Ramos (cell line): ENCODE data around the gene WNT6.

Experiments
- in situ Hi-C: fragments of 300-500 bp; cut with MboI; formaldehyde crosslinking; loops from one replicate; pipeline ENCODE4 v1.14.3; 2022; ENCODE audit warnings: low sequenced_read_pairs; ENCODE audit not compliant: unreplicated experiment

The WNT6 gene

DNA sequence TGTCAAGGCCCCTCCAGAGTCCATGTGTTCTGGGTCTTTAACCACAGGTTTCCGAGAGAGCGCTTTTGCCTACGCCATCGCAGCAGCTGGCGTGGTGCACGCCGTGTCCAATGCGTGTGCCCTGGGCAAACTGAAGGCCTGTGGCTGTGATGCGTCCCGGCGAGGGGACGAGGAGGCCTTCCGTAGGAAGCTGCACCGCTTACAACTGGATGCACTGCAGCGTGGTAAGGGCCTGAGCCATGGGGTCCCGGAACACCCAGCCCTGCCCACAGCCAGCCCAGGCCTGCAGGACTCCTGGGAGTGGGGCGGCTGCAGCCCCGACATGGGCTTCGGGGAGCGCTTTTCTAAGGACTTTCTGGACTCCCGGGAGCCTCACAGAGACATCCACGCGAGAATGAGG lies 30.3 kb downstream of the WNT6 start:
- in situ Hi-C loops = no loop called here

DNA sequence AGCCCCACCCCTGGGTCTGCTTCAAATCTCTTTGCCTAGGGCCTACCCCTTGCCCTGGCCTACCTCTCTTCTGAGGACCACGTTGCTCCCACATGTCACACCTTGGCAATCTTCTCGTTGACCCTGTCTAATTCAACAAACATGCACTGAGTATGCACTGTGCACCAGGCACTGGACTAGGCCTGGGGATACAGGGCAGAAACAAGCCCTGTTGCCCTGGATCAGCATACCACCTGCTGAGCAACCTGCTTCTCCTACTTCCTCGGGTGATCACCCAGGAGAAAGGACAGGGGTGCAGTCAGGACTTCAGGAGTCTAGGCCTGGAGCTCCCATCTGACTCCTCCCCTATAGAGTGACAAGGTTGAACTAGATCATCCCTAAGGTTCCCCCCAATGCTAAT lies 30.8 kb downstream of the WNT6 start:
- in situ Hi-C loops = no loop called here

DNA sequence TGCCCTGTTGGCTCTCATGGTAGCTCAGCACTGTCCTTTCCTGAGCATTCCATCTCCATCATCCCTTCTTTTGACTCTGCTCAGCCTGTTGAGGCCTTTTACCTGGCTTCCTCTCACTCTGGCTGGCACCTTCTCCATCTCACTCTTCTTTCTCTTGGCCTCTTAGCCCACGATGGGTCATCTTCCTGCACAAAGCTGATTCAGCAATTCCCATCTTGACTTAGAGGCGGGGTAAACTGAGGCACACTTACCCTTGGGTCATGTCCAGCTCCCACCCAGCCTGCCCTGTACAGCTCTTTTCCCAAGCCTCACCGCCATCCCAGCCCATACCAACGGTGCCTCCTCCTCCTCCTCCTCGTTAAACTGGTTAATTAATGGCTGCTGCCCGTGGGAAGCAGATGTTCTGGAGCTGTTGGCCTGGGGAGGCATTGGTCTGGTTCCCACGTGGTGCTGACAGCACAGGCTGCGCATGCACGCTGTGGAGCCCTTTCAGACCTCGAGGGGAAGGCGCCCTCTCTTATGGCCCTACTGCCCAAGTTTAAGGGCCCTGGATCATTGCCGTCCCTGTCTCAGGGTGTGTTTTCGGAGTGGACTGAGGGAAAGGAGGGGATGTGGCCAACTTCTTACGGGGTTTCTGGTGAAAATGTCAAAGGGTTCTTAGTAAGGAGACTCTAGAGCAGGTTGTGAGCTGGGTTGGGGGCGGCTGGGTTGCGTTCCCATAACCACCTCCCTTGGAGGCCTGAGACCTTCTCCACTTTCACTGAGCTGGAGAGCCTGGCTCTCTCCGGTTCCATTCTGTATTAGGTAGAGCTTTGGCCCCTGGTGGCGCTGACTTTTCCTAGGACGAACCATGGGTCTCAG lies 31.9 kb downstream of the WNT6 start:
- in situ Hi-C loops = no loop called here

DNA sequence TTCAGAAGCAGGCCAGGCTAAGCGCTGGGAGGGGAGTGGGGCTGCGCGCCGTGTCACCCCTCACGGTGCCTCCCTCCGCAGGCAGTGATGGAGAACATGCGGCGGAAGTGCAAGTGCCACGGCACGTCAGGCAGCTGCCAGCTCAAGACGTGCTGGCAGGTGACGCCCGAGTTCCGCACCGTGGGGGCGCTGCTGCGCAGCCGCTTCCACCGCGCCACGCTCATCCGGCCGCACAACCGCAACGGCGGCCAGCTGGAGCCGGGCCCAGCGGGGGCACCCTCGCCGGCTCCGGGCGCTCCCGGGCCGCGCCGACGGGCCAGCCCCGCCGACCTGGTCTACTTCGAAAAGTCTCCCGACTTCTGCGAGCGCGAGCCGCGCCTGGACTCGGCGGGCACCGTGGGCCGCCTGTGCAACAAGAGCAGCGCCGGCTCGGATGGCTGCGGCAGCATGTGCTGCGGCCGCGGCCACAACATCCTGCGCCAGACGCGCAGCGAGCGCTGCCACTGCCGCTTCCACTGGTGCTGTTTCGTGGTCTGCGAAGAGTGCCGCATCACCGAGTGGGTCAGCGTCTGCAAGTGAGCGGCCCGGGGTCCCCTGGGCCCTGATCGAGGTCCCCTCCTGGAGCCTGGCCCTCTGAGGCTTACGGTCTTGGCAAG lies 33.2 kb downstream of the WNT6 start:
- in situ Hi-C loops = no loop called here

DNA sequence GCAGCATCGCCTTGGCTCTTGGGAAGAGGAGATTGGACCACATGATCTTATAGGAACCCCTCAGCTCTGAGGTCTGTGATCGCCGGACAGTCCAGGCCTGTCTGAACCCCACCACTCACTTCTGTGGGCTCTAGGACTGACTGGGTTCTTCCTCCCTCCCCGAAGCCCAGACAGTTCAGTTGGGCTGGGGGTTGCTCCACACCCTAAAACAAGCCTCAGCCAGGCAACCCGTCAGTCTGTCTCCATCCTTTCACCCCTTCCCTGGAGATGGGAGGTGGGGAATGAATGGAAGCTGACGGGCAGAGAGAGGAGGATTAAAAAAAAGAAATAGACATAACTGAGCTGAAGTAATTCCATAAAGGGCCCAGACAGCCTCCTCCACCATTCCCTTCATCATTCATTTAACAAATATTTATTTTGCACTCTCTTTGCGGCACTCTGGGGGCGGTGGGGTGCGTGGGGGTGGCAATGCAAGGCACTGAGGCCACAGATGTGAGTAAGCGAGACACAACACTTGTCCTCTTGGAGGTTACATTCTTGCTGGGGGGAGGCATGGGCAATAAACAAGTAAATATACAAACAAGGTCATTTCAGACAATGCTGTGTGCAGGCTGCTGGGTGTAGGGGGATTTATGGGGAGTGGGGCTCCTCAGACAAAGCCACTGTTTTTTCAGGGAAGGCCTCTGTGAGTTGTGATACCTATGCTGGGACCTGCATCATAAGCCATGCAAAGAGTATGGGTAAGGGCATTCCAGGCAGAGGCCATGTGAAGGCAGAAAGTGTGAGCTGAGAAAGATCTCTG lies 33.9 kb downstream of the WNT6 start:
- in situ Hi-C loops = no loop called here

DNA sequence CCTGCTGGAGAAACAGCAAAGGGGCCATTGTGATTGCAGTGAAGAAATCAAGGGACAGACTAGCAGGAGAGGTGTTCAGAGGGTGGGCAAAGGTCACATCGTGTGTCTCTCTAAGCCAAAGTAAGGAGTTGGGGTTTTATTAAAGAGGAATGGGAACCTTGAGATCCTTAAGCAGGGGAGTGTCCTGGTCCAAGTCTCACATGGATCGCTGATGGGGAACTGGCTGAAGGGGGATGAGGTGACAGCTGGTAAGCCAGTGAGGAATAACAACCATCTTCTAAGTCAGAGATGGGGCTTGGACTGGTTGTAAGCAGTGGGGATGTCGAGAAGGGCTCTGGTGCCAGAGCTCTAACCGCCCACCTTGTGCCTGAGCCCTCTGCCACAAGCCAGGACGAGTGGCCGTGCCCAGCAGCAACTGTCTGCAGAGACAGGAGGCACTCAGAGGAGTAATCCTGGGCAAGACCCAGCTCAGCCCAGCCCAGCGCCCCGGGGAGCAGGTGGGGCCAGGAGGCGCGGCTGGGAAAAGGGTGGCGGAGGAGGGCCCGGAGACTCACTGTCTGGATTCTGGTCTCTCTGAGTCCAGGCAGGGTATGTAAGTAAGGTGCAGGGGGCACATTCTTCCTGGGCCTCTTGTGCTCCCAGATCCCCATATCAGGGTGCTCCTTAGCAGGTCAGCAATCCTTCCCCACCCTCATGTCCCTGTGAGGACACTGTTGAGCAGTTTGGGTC lies 34.7 kb downstream of the WNT6 start:
- in situ Hi-C loops = no loop called here

DNA sequence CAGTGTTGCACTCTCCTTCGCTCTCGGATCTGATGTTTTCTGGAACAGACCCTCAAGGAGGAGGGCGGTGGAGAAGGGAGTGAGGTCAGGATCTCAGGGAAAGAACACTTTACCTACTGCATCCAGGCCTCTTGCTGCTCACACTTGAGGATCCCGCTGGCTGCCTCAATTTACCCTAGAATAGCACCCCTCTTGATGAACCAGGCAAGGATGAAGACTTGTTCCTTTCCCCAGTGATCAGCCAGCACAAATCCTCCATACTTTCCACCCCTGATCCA lies 35.2 kb downstream of the WNT6 start:
- in situ Hi-C loops = no loop called here

DNA sequence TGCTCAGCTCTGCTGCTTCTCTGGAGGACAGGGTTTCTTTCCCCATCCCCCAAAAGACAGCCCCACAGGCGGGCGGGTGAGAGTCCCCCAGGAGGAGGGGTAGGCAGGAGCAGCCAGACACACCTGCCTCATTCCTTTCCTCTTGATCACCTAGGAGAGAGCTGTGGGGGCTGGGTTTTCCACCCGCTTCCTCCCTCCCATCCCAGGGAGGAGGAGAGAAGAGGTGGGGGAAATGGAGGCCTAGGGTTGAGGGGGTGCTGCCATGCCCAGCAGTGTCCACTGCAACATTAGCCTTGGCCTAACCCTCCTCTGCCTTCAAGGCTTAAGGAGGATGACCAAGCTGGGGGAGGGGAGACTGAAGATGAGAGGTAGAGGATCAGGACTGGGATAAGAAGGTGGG lies 35.7 kb downstream of the WNT6 start:
- in situ Hi-C loops = no loop called here

DNA sequence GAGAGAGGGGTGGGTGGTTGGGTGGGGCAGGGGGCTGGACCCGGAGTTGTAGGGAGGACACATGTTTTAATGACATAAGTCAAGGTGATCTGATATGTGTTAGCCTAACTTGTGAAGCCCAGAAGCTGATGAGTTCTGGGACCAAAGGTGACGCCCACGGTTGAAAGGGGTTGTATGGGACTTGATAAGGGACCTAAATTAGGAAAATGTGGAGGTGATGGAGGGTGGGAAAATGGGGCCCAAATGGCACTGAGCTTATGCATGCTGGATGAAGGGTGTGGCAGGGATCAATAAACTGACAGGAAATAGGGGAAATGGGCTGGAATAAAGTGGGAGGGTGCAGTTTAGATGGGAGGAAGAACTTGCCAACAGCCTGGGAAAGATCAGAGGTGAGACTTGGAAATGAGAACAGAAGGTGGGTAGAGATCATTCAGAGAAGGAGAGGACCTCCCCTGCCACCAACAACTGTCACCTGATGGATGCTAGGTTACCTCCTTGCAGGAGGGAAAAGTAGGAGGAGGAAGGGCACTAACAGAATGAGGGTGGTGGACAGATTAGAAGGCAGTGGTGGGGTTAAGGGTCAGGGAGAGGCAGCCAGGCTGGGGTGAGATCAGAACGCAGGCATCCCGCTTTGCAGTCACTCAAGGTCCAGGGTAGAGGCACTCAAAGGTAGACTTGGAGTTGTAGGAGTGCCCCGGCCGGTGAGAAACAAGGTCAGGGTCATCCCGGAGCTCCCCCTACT lies 36.3 kb downstream of the WNT6 start:
- in situ Hi-C loops = no loop called here

DNA sequence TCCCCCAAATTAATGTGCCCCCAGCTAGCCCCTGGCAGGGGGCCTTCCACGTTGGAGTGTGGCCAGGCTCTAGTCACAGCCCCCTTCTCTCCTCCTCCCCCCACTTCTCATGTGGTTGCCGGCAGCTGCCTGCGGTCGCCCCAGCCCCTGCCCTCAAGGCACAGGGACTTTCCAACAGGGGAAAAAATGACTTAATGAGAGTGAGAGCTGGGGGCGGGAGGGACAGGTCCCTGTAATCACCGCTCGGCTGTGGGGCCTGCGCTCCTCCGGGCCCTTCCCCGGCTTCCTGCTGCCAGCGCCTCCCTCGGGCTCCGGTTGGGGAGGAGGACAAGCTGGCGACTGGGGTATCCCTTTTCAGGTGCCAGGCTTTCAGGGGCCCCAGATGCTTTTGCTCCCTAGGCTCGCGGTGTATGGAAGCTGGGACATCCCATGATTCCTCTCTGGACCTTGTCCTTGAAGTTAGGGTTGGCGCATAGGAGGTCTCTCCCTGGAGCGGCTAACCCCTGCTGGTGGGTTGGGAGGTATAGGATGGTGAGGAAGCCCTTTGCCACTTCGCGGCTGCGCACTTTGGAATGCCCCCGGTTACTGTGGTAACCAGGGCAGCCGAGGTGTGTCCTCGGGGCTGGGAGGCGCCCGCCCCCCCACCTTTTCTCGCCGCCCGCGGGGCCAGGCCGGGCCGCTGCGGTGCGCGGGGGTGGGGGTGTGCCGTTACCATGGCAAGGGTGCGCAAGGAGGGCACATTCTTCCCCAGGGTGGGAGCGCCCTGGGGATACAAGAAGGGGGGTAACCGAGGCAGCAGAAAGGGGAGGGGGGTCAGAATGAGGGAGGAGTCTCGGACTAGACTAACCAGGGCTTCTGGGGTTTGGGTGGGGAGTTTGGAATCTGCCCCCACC lies 37.1 kb downstream of the WNT6 start:
- in situ Hi-C loops = no loop called here

DNA sequence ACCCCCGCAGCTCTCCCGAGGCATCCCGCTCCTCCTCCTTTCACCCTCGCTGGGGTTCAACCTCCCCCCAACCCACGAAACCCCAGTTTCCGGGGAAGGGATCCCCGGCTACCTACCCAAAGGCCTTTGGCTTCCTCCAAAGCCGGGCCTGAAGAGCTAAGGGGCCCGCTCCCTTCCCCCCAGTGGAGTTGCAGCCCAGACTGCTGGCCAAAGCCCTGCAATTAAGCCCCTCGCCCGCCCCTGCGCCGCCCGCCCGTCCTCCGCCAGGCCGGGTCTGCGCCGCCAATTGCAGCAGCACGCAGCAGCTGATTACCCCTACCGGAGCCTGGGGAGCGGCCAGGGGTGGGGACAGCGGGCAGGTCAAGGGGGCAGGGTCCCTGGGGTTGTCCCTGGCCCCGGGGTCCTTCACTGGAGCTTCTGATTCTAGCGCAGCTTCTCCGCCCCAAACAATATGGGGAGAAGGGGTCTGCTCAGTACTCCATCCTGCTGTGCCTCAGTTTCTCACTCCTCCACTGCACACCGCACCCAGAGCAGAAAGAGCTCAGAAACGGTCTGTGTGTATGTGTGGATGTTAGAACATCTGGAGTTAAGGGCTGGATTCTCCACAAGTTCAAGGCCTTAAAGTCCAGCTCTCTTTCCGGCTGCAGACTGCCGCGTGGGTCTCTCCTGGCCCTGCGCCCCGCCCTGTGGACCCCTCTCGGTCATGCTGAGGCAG lies 37.9 kb downstream of the WNT6 start:
- in situ Hi-C loops = no loop called here

DNA sequence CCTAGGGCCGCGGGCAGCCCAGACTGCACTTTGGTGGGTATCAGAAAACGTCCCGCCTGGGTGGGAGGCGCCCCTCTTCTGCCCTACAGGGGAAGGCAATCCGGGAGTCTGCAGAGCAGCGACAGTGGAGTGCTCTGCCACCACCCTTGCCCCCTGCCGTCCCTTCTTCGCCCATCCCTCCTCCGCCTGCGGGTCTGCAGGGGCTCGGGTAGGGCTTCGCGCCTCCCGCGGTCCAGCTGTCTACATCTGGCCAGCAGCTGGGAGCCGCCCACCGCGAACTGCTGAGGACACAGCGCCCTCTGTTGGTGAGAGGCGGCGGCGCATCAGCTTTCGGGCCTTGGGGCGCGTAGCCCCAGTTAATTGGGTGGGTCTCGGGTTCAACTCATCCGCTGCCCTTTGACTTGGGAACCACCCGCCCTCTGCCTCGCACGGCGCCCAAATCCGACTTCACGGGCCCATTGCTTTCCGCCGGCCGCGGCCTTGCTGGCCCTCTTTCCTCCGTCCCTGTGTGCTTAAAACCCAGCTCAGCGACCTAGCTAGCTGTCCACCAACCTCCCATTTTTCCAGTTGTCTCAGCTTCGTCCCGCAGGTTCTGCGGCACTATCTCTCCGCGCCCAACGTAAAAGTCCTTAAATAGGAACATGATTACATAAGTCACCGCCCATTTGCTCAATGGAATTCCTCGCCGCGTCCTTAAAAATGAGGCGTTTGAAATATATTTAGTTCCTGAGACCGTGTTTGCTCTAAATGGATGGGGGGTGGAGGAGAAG lies 38.7 kb downstream of the WNT6 start:
- in situ Hi-C loops = no loop called here

DNA sequence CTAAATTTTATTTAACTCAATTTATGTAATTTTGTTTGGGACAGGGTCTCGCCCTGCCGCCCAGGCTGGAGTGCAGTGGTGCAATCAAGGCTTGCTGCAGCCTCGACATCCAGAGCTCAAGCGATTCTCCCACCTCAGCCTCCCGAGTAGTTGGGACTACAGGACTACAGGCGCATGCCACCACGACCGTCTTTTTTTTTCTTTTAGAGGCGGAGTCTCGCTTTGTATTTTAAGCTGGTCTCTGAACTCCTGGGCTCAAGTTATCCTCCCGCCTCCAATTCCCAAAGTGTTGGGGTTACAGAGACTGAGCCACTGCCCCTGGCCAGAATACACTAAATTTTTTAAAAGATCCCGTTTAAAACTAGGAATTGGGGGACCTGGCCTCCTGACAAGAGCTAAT lies 39.5 kb downstream of the WNT6 start:
- in situ Hi-C loops = no loop called here

DNA sequence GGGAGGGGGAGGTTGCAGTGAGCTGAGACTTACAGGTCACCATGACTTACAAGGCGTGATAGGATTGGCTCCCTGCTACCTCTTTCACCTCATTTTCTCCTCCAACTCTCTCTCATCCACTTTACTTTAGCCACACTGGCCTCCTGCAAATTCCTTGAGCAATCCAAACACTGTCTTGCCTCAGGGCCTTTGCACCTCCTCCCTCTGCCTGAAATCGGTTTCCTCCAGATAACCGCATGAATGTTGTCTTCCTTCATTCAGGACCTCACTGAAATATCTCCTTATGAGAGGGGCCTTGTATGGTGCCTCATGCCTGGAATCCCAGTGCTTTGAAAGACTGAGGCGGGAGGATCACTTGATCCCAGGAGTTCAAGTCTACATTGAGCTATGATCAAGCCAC lies 42.8 kb downstream of the WNT6 start:
- in situ Hi-C loops = loop anchor here (10.0 kb wide), 1 partner anchor 48 kb away; the partner anchor contains the start of gene WNT6

DNA sequence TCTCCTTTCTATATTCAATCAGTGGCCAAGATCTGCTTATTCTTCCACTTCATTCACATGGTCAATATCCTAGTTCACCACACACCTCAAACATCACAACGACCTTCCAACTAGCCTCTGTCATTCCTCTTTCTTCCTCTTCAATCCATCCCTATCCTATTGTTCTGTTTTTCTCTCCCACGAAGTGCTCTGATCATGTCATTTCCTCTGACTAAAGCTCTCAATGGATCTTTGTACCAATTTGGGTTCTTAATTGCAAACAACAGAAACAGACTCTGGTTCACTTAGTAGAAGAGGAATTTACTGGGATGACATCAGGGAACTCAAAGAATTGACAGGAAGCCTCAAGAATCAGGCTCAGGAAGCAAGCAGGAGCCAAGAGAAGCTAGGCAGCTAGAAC lies 44.6 kb downstream of the WNT6 start:
- in situ Hi-C loops = loop anchor here (10.0 kb wide), 1 partner anchor 49 kb away; the partner anchor contains the start of gene WNT6

DNA sequence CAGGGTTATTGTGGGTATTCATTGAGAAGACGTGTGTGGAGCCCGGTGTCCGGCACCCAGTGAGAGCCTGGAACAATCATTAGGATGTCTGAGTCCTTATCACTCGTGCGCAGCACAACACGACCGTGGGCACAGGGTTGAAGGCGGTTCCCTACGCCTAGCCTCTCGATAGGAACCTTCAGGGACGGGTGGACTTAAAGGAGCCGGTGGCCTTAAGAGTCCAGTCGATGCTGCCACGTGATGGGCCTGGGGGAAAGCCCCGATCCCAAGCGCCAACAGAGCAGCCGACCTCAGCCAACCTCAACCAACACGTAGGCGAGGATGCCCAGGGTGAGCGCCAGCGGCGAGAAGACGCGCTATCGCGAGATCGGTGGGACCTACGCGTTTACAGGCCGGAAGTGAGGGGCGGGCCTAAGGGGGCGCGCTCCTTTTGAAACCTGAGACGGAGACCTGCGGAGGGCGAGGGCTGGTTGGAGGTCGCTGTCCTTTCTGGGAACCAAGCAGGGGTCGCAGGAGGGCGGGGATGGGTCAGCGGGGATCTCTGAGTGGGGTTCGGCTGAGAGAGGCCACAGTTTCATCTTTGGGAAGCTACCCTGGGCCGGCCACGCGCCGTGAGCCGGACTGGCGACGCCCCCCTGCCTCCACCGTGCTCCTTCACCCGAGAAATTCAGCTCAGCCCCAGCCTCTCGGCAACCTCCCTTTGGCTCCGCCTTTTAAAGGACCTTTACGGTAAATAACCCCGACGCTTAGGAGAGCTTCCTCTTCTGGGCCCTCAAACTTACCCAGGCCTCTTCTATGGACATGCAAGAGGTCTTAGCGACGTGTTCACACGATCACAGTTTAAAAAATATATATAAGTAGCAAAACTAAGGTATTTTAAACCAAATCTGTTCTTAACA lies 49.4 kb downstream of the WNT6 start:
- in situ Hi-C loops = loop anchor here (10.0 kb wide), 1 partner anchor 54 kb away; the partner anchor contains the start of gene WNT6
